Caco-2 (cell line): ENCODE results near the gene SMAD1. TPM values are rescaled to one million over a fixed set of nuclear protein-coding genes. Genes with fewer than 3 reads are reported as not detected.

Source experiments
- BruUV-seq: library from RNA; stranded (reverse); fragments of 400-500 nt; replicated peaks from 2 replicates; lab custom pipeline; 2021; lab: Mats Ljungman, UMichigan
- CTCF ChIA-PET: fragments of 300-600 bp; sonication (Branson Sonifier 250); formaldehyde crosslinking; loops from one replicate; lab custom pipeline; 2022; ENCODE audit warnings: antibody characterized with exemption; lab: Charles Lee
- POLR2A ChIA-PET: fragments of 300-600 bp; sonication (Branson Sonifier 250); formaldehyde crosslinking; loops from one replicate; lab custom pipeline; 2022; ENCODE audit warnings: antibody characterized with exemption; lab: Charles Lee
- DNase-seq, 2 experiments: peaks; one replicate each; pipeline versions ENCODE4 v3.0.0 to v3.0.0-alpha.2; 2020 to 2022
- H3K27me3 ChIP-seq: replicated peaks from 2 replicates; pipeline ENCODE4 v1.6.0; 2011; ENCODE audit warnings: low read length; ENCODE audit not compliant: control insufficient read depth, insufficient read depth
- H3K36me3 ChIP-seq: 2 replicates; pipeline ENCODE4 v1.5.1; 2011; ENCODE audit warnings: low read length; ENCODE audit not compliant: control insufficient read depth, insufficient read depth
- H3K4me1 ChIP-seq: fragments of 250-450 bp; sonication (Bioruptor Pico); 2 replicates; pipeline ENCODE4 v1.5.1; 2020; ENCODE audit warnings: mild to moderate bottlenecking
- H3K4me3 ChIP-seq: 2 replicates; pipeline ENCODE4 v1.5.1; 2011; ENCODE audit warnings: low read depth, mild to moderate bottlenecking, control low read depth, low read length
- H3K9me3 ChIP-seq: fragments of 250-450 bp; sonication (Bioruptor Pico); 2 replicates; pipeline ENCODE4 v1.5.1; 2020; ENCODE audit warnings: mild to moderate bottlenecking, moderate library complexity
- H3K27ac Mint-ChIP-seq: one replicate; pipeline ENCODE4 v1.8.0; 2022; ENCODE audit warnings: mixed read lengths; ENCODE audit not compliant: unreplicated experiment
- H3K27me3 Mint-ChIP-seq: one replicate; pipeline ENCODE4 v1.8.0; 2022; ENCODE audit warnings: mixed read lengths; ENCODE audit not compliant: insufficient read depth, unreplicated experiment
- H3K36me3 Mint-ChIP-seq: one replicate; pipeline ENCODE4 v1.8.0; 2022; ENCODE audit warnings: mild to moderate bottlenecking, mixed read lengths; ENCODE audit not compliant: insufficient read depth, unreplicated experiment
- H3K4me1 Mint-ChIP-seq: one replicate; pipeline ENCODE4 v1.8.0; 2022; ENCODE audit warnings: low read depth, mixed read lengths; ENCODE audit not compliant: unreplicated experiment
- H3K4me3 Mint-ChIP-seq: one replicate; pipeline ENCODE4 v1.8.0; 2022; ENCODE audit warnings: mild to moderate bottlenecking, moderate library complexity, mixed read lengths; ENCODE audit not compliant: unreplicated experiment
- H3K9me3 Mint-ChIP-seq: one replicate; pipeline ENCODE4 v1.8.0; 2022; ENCODE audit warnings: mixed read lengths; ENCODE audit not compliant: unreplicated experiment
- intact Hi-C: fragments of 100-400 bp; cut with micrococcal nuclease; formaldehyde crosslinking; loops from one replicate; pipeline ENCODE4 v1.10.0; 2022; ENCODE audit not compliant: unreplicated experiment
- total RNA-seq: library from RNA; stranded (reverse); gene quantifications from 2 replicates; pipeline ENCODE4 v1.2.3, GENCODE V29; 2022
- TF ChIP-seq, protein P1 (sequence below), 2 experiments: fragments of 200-600 bp in 1 of 2; IDR thresholded peaks; 1 replicate in 1 of 2; 2 replicates in 1 of 2; pipeline versions ENCODE4 v1.5.1 to v1.8.0; 2011 to 2022; ENCODE audit warnings: antibody characterized with exemption in 1 of 2, control low read depth in 1 of 2, inconsistent platforms in 1 of 2, low read depth in 1 of 2, low read length in 1 of 2, mild to moderate bottlenecking in 1 of 2, moderate library complexity in 1 of 2; ENCODE audit not compliant: insufficient read depth in 1 of 2, severe bottlenecking in 1 of 2, unreplicated experiment in 1 of 2

SMAD1 gene
- total RNA-seq, 1 experiment from 2014 or later = 4.9 TPM

DNA sequence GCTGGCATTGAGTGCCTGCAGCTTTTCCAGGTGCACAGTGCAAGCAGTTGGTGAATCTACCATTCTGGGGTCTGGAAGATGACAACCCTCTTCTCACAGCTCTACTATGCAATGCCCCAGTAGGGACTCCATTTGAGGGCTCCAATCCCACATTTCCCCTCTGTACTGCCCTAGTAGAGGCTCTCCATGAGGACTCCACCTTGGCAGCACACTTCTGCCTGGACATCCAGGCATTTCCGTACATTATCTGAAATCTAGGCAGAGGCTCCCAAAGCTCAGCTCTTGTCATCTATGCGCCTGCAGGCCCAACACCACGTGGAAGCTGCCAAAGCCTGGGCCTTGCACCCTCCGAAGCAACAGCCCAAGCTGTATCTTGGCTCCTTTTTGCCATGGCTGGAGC is 8.4 kb upstream of the SMAD1 start:
- Mint-ChIP-seq H3K4me1 (no peaks in the 10 kb centered on the region), H3K27ac (no peak overlapping the region), H3K4me3 (no peak overlapping the region), H3K27me3 (no peaks in the 10 kb centered on the region), H3K9me3 (peaks cover 21% of the 10 kb centered on the region), H3K36me3 (no peaks in the 10 kb centered on the region)
- Histone ChIP-seq H3K36me3 (no peaks in the 10 kb centered on the region), H3K9me3 (no peaks in the 10 kb centered on the region), H3K4me3 (no peak overlapping the region), H3K27me3 (no peaks in the 10 kb centered on the region), H3K4me1 (no peaks in the 10 kb centered on the region)
- intact Hi-C loops = no loop called here
- ChIA-PET POLR2A (no interaction called here), CTCF (no interaction called here)
- DNase-seq = no peak
- BruUV-seq = no TSS peak
- TF ChIP-seq, protein P1, sequence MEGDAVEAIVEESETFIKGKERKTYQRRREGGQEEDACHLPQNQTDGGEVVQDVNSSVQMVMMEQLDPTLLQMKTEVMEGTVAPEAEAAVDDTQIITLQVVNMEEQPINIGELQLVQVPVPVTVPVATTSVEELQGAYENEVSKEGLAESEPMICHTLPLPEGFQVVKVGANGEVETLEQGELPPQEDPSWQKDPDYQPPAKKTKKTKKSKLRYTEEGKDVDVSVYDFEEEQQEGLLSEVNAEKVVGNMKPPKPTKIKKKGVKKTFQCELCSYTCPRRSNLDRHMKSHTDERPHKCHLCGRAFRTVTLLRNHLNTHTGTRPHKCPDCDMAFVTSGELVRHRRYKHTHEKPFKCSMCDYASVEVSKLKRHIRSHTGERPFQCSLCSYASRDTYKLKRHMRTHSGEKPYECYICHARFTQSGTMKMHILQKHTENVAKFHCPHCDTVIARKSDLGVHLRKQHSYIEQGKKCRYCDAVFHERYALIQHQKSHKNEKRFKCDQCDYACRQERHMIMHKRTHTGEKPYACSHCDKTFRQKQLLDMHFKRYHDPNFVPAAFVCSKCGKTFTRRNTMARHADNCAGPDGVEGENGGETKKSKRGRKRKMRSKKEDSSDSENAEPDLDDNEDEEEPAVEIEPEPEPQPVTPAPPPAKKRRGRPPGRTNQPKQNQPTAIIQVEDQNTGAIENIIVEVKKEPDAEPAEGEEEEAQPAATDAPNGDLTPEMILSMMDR (IDR thresholded peaks at IDR 0.05; ENCODE audit: insufficient read depth in 1 of 2, low read depth in 1 of 2, low read length in 1 of 2, severe bottlenecking in 1 of 2, unreplicated experiment in 1 of 2) = no peak

DNA sequence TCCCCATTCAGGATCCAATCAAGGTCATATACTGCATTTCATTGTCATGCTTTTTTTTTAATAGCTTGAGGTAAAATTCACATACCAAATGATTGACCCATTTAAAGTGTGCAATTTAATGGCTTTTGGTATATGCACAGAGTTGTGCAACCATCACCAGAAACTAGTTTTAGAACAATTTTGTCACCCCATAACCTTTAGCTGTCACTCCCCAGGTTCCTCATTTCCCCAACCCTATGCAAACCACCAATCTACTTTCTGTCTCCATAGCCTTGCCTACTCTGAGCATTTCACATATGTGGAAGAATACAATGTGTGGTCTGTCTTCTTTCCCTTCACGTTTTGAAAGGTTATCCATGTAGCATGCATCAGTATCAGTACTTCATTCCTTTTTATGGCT is 1.4 kb upstream of the SMAD1 start:
- Histone ChIP-seq H3K4me1 (no peaks in the 10 kb centered on the region), H3K4me3 (no peak overlapping the region), H3K27me3 (no peaks in the 10 kb centered on the region), H3K9me3 (no peaks in the 10 kb centered on the region), H3K36me3 (no peaks in the 10 kb centered on the region)
- Mint-ChIP-seq H3K27me3 (peaks cover 5% of the 10 kb centered on the region), H3K27ac (no peak overlapping the region), H3K4me3 (no peak overlapping the region), H3K36me3 (no peaks in the 10 kb centered on the region), H3K4me1 (peaks cover 8% of the 10 kb centered on the region), H3K9me3 (no peaks in the 10 kb centered on the region)
- no TSS peak for BruUV-seq
- ChIA-PET POLR2A (no interaction called here), CTCF (no interaction called here)
- TF ChIP-seq, protein P1 (IDR thresholded peaks at IDR 0.05; ENCODE audit: insufficient read depth in 1 of 2, low read depth in 1 of 2, low read length in 1 of 2, severe bottlenecking in 1 of 2, unreplicated experiment in 1 of 2) = no peak
- intact Hi-C loops = loop anchor here (10.0 kb wide), 1 partner anchor 135 kb away; the partner anchor contains the start of gene MMAA
- DNase-seq = no peak

DNA sequence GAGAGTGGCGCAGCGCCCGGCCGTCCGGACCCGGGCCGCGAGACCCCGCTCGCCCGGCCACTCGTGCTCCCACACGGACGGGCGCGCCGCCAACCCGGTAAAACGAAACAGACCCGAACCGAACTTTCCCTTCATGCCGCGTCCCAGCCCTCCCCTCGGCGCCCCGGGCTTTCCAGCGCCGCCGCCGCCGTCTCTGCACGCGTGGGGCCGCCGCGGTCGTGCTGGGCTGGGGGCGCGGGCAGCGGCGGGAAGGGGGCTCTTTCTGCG is 222 bp downstream of the SMAD1 start:
- intact Hi-C loops = loop anchor here (2.0 to 10.0 kb wide), 2 partner anchors 133 to 247 kb away; partner anchors contain the start of gene MMAA
- POLR2A ChIA-PET = interaction anchor here (0.6 kb wide), 1 partner anchor 1502 kb away, joined by 4 read pairs; no protein-coding TSS in a partner anchor
- no peaks in the 10 kb centered on the region for H3K4me1 ChIP-seq
- TF ChIP-seq, protein P1 (IDR thresholded peaks at IDR 0.05; ENCODE audit: insufficient read depth in 1 of 2, low read depth in 1 of 2, low read length in 1 of 2, severe bottlenecking in 1 of 2, unreplicated experiment in 1 of 2) = no peak
- H3K27me3 ChIP-seq = no peaks in the 10 kb centered on the region
- no peaks in the 10 kb centered on the region for H3K36me3 Mint-ChIP-seq
- peaks cover 5% of the 10 kb centered on the region for H3K27me3 Mint-ChIP-seq
- no peaks in the 10 kb centered on the region for H3K36me3 ChIP-seq
- DNase-seq = no peak
- H3K27ac Mint-ChIP-seq = no peak overlapping the region
- H3K4me1 Mint-ChIP-seq = peaks cover 8% of the 10 kb centered on the region
- peak overlapping the region; percentile 58 for H3K4me3 ChIP-seq
- no TSS peak for BruUV-seq
- CTCF ChIA-PET = no interaction called here
- H3K9me3 Mint-ChIP-seq = no peaks in the 10 kb centered on the region
- H3K9me3 ChIP-seq = no peaks in the 10 kb centered on the region
- H3K4me3 Mint-ChIP-seq = no peak overlapping the region
